PC-9 (cell line): ENCODE data around the gene MOSPD3. TPM values are rescaled to one million over a fixed set of nuclear protein-coding genes. Genes with fewer than 3 reads are reported as not detected.
"Not testable (repeated sequence)": the region's sequence is repeated elsewhere in the genome, so short reads cannot be mapped to it uniquely, and the experiment has no call there.

ENCODE experiments used
- BruUV-seq: library from RNA; stranded (reverse); fragments of 400-500 nt; replicated peaks from 2 replicates; lab custom pipeline; 2021; lab: Mats Ljungman, UMichigan
- CTCF ChIA-PET: fragments of 300-600 bp; sonication (Branson Sonifier 250); formaldehyde crosslinking; loops from one replicate; lab custom pipeline; 2022; ENCODE audit warnings: antibody characterized with exemption; lab: Charles Lee
- POLR2A ChIA-PET: fragments of 300-600 bp; sonication (Branson Sonifier 250); formaldehyde crosslinking; loops from one replicate; lab custom pipeline; 2022; ENCODE audit warnings: antibody characterized with exemption; ENCODE audit not compliant: unreplicated experiment; lab: Charles Lee
- DNase-seq, 2 experiments: peaks; one replicate each; pipeline versions ENCODE4 v3.0.0 to v3.0.0-alpha.2; 2015 to 2022; ENCODE audit warnings: mixed read lengths in 1 of 2
- H2AFZ ChIP-seq: fragments of 200-600 bp; sonication (generic); 2 replicates; pipeline ENCODE4 v1.8.1; 2017; ENCODE audit warnings: antibody characterized with exemption
- H3F3A ChIP-seq: fragments of 200-600 bp; sonication (generic); 2 replicates; pipeline ENCODE4 v1.8.1; 2017; ENCODE audit warnings: antibody characterized with exemption, mild to moderate bottlenecking, low read depth; ENCODE audit not compliant: insufficient read depth
- H3K27ac ChIP-seq: fragments of 200-600 bp; sonication (generic); 2 replicates; pipeline ENCODE4 v1.6.1; 2016; ENCODE audit warnings: mixed run types
- H3K27me3 ChIP-seq: fragments of 200-600 bp; sonication (generic); 2 replicates; pipeline ENCODE4 v1.6.1; 2016; ENCODE audit warnings: low read depth, mixed run types; ENCODE audit not compliant: insufficient read depth
- H3K36me3 ChIP-seq: fragments of 200-600 bp; sonication (generic); 2 replicates; pipeline ENCODE4 v1.6.1; 2016; ENCODE audit warnings: low read depth, mixed run types
- H3K4me1 ChIP-seq: fragments of 200-600 bp; sonication (generic); replicated peaks from 2 replicates; pipeline ENCODE4 v1.6.1; 2016; ENCODE audit warnings: mixed run types; ENCODE audit not compliant: insufficient read depth
- H3K4me2 ChIP-seq: fragments of 200-600 bp; sonication (generic); 2 replicates; pipeline ENCODE4 v1.6.1; 2017; ENCODE audit warnings: mixed run types
- H3K4me3 ChIP-seq: fragments of 200-600 bp; sonication (generic); 2 replicates; pipeline ENCODE4 v1.6.1; 2016; ENCODE audit warnings: mixed run types
- H3K79me2 ChIP-seq: fragments of 200-600 bp; sonication (generic); 2 replicates; pipeline ENCODE4 v1.6.1; 2017; ENCODE audit warnings: low read depth, mixed run types
- H3K9me2 ChIP-seq: fragments of 200-600 bp; sonication (generic); 2 replicates; pipeline ENCODE4 v1.8.1; 2017; ENCODE audit warnings: mild to moderate bottlenecking; ENCODE audit not compliant: insufficient read depth
- H3K9me3 ChIP-seq: fragments of 200-600 bp; sonication (generic); 2 replicates; pipeline ENCODE4 v1.8.1; 2016; ENCODE audit warnings: low read depth; ENCODE audit not compliant: insufficient read depth
- H4K20me1 ChIP-seq: fragments of 200-600 bp; sonication (generic); 2 replicates; pipeline ENCODE4 v1.8.1; 2017; ENCODE audit not compliant: insufficient read depth
- EZH2 ChIP-seq: fragments of 200-600 bp; sonication (generic); IDR thresholded peaks from 2 replicates; pipeline ENCODE4 v1.8.0; 2017; ENCODE audit warnings: antibody characterized with exemption, low read depth
- intact Hi-C: fragments of 100-400 bp; cut with micrococcal nuclease; formaldehyde crosslinking; loops from one replicate; pipeline ENCODE4 v1.10.0; 2022; ENCODE audit not compliant: unreplicated experiment
- total RNA-seq: library from RNA; stranded (reverse); gene quantifications from 2 replicates; pipeline ENCODE4 v1.2.3, GENCODE V29; 2021
- TF ChIP-seq, protein P1 (sequence below): fragments of 200-600 bp; sonication (generic); conservative IDR thresholded peaks from 2 replicates; pipeline ENCODE4 v1.6.1; 2017; ENCODE audit warnings: mixed run types, antibody characterized with exemption, mild to moderate bottlenecking, moderate library complexity

The MOSPD3 gene
- total RNA-seq, 1 experiment from 2014 or later = 38.1 TPM

DNA sequence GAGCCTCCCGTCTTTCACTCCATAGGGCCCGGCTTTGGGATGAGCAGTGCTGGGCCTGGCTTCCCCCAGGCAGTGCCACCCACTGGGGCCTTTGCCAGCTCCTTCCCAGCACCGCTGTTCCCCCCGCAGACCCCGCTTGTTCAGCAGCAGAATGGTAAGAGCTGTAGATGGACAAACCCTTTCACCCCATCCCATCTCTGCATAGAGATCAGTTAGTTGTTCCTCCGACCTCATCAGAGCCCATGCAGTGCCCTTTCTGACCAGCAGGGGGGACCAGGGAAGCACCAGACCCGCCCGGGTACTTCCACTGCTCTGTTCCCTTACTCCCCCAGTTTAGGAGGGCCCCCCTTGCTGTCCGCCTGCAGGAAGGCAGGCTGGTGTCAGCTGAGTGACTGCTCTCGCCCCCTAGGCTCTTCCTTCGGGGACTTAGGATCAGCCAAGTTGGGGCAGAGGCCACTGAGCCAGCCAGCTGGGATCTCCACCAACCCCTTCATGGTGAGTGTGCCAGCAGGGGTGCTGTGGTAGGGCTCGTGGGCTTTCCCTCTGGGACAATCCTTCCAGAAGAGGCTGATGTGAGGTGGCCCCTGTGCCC is 48.4 kb upstream of the MOSPD3 start:
- no peaks in the 10 kb centered on the region for H3K9me2 ChIP-seq
- 0 out of 2 replicates have a peak, but pooled peaks cover 8% of the 10 kb centered on the region for H3K4me1 ChIP-seq
- no peaks in the 10 kb centered on the region for H3K36me3 ChIP-seq
- no peaks in the 10 kb centered on the region for H3K27me3 ChIP-seq
- no peaks in the 10 kb centered on the region for H4K20me1 ChIP-seq
- H2AFZ ChIP-seq = no peak overlapping the region
- ChIA-PET CTCF (interaction anchor here (0.6 to 0.9 kb wide), 2 partner anchors 22 to 102 kb away, joined by 5 to 16 read pairs; no protein-coding TSS in a partner anchor), POLR2A (interaction anchor here (0.7 kb wide), 1 partner anchor 1799 kb away, joined by 7 read pairs; no protein-coding TSS in a partner anchor)
- no peaks in the 10 kb centered on the region for H3K79me2 ChIP-seq
- DNase-seq = peak in 1 of 2 experiments; percentile 80
- H3K9me3 ChIP-seq = no peaks in the 10 kb centered on the region
- peaks cover 17% of the 10 kb centered on the region for H3F3A ChIP-seq
- no peak overlapping the region for H3K27ac ChIP-seq
- intact Hi-C loops = loop anchor here (1.0 to 2.0 kb wide), 3 partner anchors 25 to 127 kb away; partner anchors contain the start of gene GNB2
- H3K4me3 ChIP-seq = no peak overlapping the region
- no peak for TF ChIP-seq EZH2
- TF ChIP-seq, protein P1, sequence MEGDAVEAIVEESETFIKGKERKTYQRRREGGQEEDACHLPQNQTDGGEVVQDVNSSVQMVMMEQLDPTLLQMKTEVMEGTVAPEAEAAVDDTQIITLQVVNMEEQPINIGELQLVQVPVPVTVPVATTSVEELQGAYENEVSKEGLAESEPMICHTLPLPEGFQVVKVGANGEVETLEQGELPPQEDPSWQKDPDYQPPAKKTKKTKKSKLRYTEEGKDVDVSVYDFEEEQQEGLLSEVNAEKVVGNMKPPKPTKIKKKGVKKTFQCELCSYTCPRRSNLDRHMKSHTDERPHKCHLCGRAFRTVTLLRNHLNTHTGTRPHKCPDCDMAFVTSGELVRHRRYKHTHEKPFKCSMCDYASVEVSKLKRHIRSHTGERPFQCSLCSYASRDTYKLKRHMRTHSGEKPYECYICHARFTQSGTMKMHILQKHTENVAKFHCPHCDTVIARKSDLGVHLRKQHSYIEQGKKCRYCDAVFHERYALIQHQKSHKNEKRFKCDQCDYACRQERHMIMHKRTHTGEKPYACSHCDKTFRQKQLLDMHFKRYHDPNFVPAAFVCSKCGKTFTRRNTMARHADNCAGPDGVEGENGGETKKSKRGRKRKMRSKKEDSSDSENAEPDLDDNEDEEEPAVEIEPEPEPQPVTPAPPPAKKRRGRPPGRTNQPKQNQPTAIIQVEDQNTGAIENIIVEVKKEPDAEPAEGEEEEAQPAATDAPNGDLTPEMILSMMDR = peak; percentile 96
- no TSS peak for BruUV-seq
- H3K4me2 ChIP-seq = no peak overlapping the region

DNA sequence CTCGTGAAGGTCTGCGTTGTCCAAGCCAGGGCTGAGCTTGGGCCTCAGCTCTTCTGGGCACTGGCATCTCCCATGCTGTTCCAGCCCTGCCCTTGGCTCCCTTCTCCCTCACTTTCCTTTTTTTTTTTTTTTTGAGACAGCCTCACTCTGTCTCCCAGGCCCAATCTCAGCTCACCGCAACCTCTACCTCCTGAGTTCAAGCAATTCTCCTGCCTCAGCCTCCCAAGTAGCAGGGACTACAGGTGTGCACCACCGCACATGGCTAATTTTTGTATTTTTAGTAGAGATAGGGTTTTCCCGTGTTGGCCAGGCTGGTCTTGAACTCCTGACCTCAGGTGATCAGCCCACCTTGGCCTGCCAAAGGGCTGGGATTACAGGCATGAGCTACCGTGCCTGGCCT is 47.9 kb upstream of the MOSPD3 start:
- not testable (repeated sequence) for H2AFZ ChIP-seq, H4K20me1 ChIP-seq, H3K4me2 ChIP-seq, DNase-seq, H3K4me3 ChIP-seq, H3K9me2 ChIP-seq, H3K4me1 ChIP-seq, H3K27me3 ChIP-seq, H3K36me3 ChIP-seq, H3K27ac ChIP-seq, H3K79me2 ChIP-seq, BruUV-seq, H3K9me3 ChIP-seq
- H3F3A ChIP-seq = peaks cover 17% of the 10 kb centered on the region
- ChIA-PET POLR2A (interaction anchor here (0.7 kb wide), 1 partner anchor 1799 kb away, joined by 7 read pairs; no protein-coding TSS in a partner anchor), CTCF (interaction anchor here (0.6 to 1.3 kb wide), 5 partner anchors 22 to 103 kb away, joined by 3 to 16 read pairs (median 5); no protein-coding TSS in a partner anchor)
- intact Hi-C loops = loop anchor here (1.0 to 2.0 kb wide), 3 partner anchors 24 to 127 kb away; partner anchors contain the start of gene GNB2

DNA sequence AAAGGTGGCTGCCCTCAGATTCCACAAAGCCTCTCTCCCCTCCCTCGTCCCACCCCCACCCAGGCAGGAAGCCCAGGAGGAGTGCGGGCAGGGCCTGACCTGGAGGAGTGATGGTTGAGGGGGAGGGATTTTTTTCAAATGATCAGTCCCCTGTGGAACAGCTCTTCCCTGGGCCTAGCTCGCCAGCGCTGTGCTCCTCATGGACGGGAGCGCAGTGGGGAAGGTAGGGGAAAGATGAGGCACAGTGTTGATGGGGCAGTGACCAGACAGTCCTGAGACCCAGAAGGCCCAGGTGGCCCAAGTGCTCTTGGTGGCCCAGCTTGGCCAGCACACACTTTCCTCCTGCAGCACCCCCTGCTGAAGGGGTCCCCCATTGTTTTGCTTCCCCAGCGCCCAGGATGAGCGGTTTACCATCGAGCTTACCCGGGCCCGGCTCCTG is 47.2 kb upstream of the MOSPD3 start:
- no peaks in the 10 kb centered on the region for H4K20me1 ChIP-seq
- no peaks in the 10 kb centered on the region for H3K79me2 ChIP-seq
- intact Hi-C loops = loop anchor here (2.0 kb wide), 1 partner anchor 24 kb away; no protein-coding TSS in a partner anchor
- ChIA-PET CTCF (interaction anchor here (0.6 to 1.3 kb wide), 3 partner anchors 24 to 83 kb away, joined by 3 to 4 read pairs (median 3); no protein-coding TSS in a partner anchor), POLR2A (no interaction called here)
- no peak overlapping the region for H3K4me2 ChIP-seq
- no TSS peak for BruUV-seq
- no peak for DNase-seq
- H3K27me3 ChIP-seq = no peaks in the 10 kb centered on the region
- H2AFZ ChIP-seq = no peak overlapping the region
- no peaks in the 10 kb centered on the region for H3K9me3 ChIP-seq
- H3K4me1 ChIP-seq = no peaks in the 10 kb centered on the region
- H3K9me2 ChIP-seq = no peaks in the 10 kb centered on the region
- H3K36me3 ChIP-seq = no peaks in the 10 kb centered on the region
- no peak for TF ChIP-seq EZH2
- no peak overlapping the region for H3K27ac ChIP-seq
- no peak overlapping the region for H3K4me3 ChIP-seq
- peaks cover 17% of the 10 kb centered on the region for H3F3A ChIP-seq

DNA sequence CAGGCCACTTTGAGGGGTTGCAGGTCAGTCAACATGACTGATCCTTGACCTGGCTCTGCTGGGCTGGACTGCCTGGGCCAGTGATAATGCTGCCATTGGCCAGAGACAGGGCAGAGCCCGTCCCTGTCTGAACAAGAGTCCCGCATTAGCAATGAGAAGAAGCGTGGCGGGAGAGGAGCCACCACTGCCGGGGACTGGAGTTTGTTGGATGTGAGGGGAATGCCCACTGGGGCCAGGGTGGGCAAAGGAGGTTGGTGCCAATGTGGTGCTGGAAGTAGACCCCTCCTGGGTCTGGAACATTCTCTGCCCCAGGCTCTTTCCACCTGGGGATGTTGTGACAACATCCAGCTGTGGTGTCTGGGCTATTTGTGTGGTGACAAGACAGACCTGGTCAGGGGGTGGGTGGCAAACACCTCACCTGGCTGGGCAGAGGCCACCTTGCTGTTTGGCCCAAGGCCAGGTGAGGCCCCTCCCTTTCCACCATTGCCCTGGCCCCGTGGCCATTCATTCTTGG is 46.3 kb upstream of the MOSPD3 start:
- no peaks in the 10 kb centered on the region for H3K79me2 ChIP-seq
- H3K4me3 ChIP-seq = no peak overlapping the region
- DNase-seq = peak in 1 of 2 experiments; percentile 21
- H3F3A ChIP-seq = peaks cover 17% of the 10 kb centered on the region
- TSS peak; percentile 15 for BruUV-seq
- H3K27ac ChIP-seq = no peak overlapping the region
- no peaks in the 10 kb centered on the region for H3K36me3 ChIP-seq
- POLR2A ChIA-PET = interaction anchor here (0.9 kb wide), 1 partner anchor 20 kb away, joined by 5 read pairs; the partner anchor contains the start of gene FBXO24
- TF ChIP-seq EZH2 = no peak
- TF ChIP-seq, protein P1 = no peak
- H3K27me3 ChIP-seq = no peaks in the 10 kb centered on the region
- no peaks in the 10 kb centered on the region for H3K9me2 ChIP-seq
- CTCF ChIA-PET = interaction anchor here (0.6 kb wide), 1 partner anchor 27 kb away, joined by 6 read pairs; no protein-coding TSS in a partner anchor
- no peak overlapping the region for H3K4me2 ChIP-seq
- intact Hi-C loops = no loop called here
- H3K4me1 ChIP-seq = no peaks in the 10 kb centered on the region
- H3K9me3 ChIP-seq = no peaks in the 10 kb centered on the region
- no peaks in the 10 kb centered on the region for H4K20me1 ChIP-seq
- no peak overlapping the region for H2AFZ ChIP-seq
